Ecto neural progenitor cell (in vitro differentiated cells): ENCODE results near the gene SPINT1.

Experiments
- DNase-seq: peaks from one replicate; pipeline ENCODE4 v3.0.0-alpha.2; 2018; ENCODE audit warnings: low spot score

Gene SPINT1

GRCh38 chr15:40829115-40829514 is 14.7 kb upstream of the SPINT1 start:
- DNase-seq: no peak

GRCh38 chr15:40830884-40831283 is 13.0 kb upstream of the SPINT1 start:
- DNase-seq: no peak

DNA sequence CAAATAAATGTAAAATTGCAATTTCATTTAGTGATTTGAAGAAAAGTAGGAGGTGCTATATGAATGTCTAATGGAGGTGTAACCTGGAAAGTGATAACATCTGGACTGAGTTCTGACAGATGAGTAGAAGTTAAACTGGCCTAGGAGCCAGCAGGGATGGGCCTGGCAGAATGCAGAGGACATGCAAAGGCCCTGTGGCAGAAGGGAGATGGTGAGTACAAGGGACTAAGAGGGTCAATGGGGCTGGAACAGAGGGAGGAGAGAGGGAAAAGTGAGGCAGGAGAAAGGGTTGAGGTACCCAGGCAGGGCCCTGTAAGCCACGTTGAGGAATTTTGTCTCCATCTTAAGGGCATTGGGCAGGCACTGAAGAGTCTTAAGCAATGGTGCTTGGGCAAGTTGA is 12.0 kb upstream of the SPINT1 start:
- DNase-seq: no peak

- DNase-seq: no peak
These were observed 10.9 kb upstream of the SPINT1 start for GRCh38 chr15:40832903-40833302.

GRCh38 chr15:40836020-40836419 is 7.8 kb upstream of the SPINT1 start:
- DNase-seq: no peak

DNA sequence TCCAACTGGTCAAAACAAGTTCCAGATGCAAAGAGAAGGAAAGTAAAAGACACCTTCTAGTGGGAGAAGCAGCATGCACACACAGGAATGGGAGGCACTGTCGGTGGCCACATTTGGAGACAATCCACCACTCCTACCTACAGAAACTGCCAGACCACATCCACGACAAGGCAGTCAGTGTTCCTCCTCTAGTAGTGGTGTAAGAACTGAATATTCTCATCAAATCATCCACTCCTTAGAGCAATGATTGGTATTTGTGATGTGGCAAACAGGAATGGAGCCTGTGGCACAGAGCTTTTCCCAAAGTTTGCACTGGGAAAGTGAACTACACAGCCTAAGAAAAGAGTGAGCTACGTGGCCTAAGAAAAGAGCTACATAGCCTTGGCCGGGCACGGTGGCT is 5.1 kb upstream of the SPINT1 start:
- DNase-seq: no peak

- DNase-seq: no peak
These were observed 2.1 kb upstream of the SPINT1 start for GRCh38 chr15:40841741-40842140.

- DNase-seq: no peak
These were observed 475 bp upstream of the SPINT1 start for GRCh38 chr15:40843261-40843884.

- peak; percentile 67 for DNase-seq
These were observed 815 bp downstream of the SPINT1 start for GRCh38 chr15:40844696-40845030.

DNA sequence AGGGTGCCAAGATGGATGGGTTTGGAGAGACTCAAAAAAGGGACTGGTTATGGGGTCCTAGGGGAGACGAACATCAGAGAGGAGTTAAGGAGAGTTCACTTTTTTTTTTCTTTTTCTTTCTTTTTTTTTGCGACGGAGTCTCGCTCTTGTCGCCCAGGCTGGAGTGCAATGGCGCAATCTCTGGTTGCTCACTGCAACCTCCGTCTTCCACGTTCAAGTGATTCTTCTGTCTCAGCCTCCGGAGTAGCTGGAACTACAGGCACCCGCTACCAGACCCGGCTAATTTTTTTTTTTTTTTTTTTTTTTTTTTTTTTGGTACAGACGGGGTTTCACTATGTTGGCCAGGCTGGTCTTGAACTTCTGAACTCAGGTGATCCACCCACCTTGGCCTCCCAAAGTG is 1.2 kb downstream of the SPINT1 start:
- DNase-seq: no peak

GRCh38 chr15:40845511-40846284 is 1.9 kb downstream of the SPINT1 start:
- no peak for DNase-seq

- DNase-seq: no peak
These were observed 3.0 kb downstream of the SPINT1 start for GRCh38 chr15:40846841-40847222.

DNA sequence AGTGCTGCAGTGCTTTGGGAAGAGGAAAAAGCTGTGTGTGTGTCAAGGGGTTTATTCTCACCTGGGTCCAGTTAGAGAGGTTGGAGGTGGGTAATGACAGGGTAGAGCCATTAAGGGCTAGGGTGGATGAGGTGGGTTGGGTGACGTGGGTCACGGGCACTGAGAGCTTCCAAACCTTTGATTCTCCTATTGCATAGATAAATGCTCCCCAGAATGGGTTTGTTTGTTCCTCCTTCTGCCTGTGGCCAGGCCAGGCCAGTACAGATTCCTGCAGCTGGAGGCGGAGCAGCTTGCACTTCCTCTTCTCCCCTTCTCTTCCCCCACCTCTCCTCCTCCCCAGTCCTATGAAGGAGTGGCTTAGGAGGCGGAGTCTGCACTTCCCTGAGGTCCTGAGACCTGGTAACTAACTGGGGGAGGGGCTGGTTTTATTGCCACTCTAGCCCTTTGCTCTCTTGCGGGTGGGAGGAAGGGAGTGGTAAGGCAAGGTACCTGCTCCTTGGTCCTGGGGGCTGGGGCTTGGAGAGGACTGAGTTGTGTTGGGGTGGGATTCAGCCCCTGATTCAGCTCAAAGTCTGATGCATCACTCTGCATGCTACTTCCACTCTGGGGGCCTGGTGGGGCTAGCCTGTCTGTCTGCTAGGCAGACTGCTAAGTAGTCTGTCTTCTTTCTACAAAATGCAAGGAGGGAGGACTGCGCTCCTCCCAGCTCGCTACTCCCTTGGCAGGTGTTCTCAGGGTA is 3.5 kb downstream of the SPINT1 start:
- DNase-seq: peak; percentile 72

DNA sequence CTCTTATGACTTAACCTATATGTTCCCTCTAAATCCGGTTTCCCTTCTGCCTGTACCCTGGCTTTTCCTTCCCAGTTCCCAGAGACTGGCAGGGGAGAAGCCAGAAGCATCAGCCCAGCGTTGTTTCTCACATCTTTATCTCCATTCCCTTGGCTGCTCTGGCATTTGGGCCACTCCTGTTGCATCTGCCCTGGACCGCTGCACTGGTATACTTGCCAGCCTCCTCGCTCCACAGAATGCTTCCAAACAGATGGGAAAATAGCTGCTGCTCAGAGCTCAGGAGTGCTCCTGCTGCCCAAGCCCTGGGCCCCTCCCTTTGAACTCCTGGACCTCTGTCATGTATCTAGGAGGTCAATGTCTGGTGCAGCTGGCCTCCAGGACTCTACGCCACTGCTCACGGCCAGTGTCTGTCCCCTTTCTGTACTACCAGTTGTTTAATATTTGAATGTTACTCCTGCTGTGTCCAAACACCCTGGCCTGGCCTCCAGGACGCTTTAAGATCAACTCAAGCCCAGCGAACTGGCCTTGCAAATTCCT is 6.8 kb downstream of the SPINT1 start:
- no peak for DNase-seq

DNA sequence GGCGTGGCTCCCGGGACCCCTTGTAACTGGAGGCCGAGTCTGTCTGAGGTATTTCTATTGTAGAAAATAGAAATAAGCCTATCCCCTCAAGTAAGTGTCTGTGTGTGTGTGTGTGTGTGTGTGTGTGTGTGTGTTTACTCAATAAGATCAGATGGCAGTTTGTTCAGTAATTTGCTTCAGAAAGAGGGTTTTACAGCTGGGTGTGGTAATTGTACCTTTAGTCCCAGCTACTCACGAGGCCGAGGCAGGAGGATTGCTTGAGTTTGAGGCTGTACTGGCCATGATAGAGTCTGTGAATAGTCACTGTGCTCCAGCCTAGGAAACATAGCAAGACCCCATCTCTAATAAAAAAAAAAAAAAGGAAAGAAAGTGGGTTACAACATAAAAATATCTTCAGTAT is 8.7 kb downstream of the SPINT1 start:
- no peak for DNase-seq

DNA sequence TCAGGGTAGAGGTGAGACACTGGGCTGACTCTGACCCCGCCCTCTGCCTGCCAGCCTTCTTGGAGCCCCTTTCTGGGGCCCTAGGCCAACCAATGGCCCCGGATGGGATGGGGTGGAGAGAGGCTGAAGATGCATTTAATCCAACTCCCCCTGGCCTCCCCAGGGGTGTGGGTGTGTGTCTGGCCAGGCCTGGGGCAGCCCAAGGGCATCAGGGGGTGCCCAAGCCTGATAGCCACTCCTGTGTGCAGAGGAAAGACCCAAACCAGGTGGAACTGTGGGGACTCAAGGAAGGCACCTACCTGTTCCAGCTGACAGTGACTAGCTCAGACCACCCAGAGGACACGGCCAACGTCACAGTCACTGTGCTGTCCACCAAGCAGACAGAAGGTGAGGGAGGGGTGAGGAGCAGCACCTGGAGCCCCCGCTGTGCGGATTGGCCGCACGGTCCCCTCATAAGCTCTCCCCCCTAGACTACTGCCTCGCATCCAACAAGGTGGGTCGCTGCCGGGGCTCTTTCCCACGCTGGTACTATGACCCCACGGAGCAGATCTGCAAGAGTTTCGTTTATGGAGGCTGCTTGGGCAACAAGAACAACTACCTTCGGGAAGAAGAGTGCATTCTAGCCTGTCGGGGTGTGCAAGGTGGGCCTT is 9.5 kb downstream of the SPINT1 start:
- DNase-seq: no peak

DNA sequence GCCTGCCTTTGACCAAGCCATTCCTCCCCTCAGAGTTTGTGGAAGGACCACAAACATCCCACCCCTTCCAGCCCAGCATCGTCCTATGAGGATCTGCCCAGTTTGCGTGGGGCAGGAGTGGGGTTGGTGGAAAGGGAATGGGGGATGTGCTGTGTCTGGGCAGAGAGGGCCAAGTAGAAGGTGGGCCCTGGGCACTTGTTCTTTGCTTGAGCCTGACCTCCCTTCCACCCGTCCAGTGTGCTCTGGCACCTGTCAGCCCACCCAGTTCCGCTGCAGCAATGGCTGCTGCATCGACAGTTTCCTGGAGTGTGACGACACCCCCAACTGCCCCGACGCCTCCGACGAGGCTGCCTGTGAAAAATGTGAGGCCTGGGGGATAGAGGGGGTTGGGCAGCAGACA is 10.3 kb downstream of the SPINT1 start:
- no peak for DNase-seq

GRCh38 chr15:40855706-40856234 is 11.9 kb downstream of the SPINT1 start:
- no peak for DNase-seq

DNA sequence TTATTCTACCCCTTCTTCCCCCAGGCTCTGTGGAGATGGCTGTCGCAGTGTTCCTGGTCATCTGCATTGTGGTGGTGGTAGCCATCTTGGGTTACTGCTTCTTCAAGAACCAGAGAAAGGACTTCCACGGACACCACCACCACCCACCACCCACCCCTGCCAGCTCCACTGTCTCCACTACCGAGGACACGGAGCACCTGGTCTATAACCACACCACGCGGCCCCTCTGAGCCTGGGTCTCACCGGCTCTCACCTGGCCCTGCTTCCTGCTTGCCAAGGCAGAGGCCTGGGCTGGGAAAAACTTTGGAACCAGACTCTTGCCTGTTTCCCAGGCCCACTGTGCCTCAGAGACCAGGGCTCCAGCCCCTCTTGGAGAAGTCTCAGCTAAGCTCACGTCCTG is 12.9 kb downstream of the SPINT1 start:
- DNase-seq: no peak

- DNase-seq: peak; percentile 91
These were observed 13.9 kb downstream of the SPINT1 start for GRCh38 chr15:40857601-40858341.

DNA sequence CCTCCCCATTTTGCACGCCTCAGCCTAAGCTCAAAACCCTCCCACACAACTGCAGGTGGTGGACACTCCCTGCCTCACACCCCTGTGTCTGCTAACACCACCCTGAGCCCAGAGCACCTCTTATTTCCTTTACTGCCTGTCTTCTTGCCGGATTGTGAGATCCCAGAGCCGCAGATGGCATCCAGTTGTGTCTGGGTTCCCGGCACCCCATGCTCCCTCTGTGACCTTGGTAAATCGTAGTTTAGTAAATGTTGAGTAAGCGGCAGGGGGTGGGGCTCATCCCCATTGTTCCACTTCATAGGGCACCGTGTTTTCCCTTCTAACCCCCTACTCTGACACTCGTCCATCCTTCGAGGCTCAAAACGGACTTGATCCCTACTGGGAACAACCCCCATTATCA is 14.9 kb downstream of the SPINT1 start:
- DNase-seq: no peak
